ENCODE data around the gene PRSS23.

GRCh38 chr11:86818462-86819192, 18.3 kb downstream of the PRSS23 start:
- no peak for TF ChIP-seq TAF1 (IDR thresholded peaks at IDR 0.05; ENCODE audit: borderline replicate concordance, insufficient read depth, low read length)
- no peak for TF ChIP-seq POLR2AphosphoS5 (IDR thresholded peaks at IDR 0.05; ENCODE audit: low read depth, low read length)
- no peak for TF ChIP-seq REST (IDR thresholded peaks at IDR 0.05; ENCODE audit: insufficient read depth in 1 of 2, low read depth in 2 of 2, low read length in 2 of 2)
- no peak for TF ChIP-seq SIN3A (IDR thresholded peaks at IDR 0.05; ENCODE audit: borderline replicate concordance, insufficient read depth, low read length)

Measured in PFSK-1 (cell line).